Type B pancreatic cell (in vitro differentiated cells): ENCODE results near the gene ANK2. TPM values are rescaled to one million over a fixed set of nuclear protein-coding genes. Genes with fewer than 3 reads are reported as not detected.

Source experiments
- DNase-seq: peaks from one replicate; pipeline ENCODE4 v3.0.0; 2021; ENCODE audit warnings: mixed read lengths; ENCODE audit not compliant: unreplicated experiment; ENCODE audit errors: extremely low spot score
- H3K27ac Mint-ChIP-seq: 2 replicates; pipeline ENCODE4 v1.8.0; 2021; ENCODE audit warnings: mild to moderate bottlenecking, mixed read lengths
- H3K27me3 Mint-ChIP-seq: 2 replicates; pipeline ENCODE4 v1.8.0; 2021; ENCODE audit warnings: mixed read lengths
- H3K36me3 Mint-ChIP-seq: 2 replicates; pipeline ENCODE4 v1.8.0; 2021; ENCODE audit warnings: mixed read lengths
- H3K4me1 Mint-ChIP-seq: one replicate; pipeline ENCODE4 v1.8.0; 2021; ENCODE audit warnings: mixed read lengths; ENCODE audit not compliant: unreplicated experiment
- H3K4me3 Mint-ChIP-seq: 2 replicates; pipeline ENCODE4 v1.8.0; 2021; ENCODE audit warnings: mild to moderate bottlenecking, mixed read lengths
- H3K9me3 Mint-ChIP-seq: 2 replicates; pipeline ENCODE4 v1.8.0; 2021; ENCODE audit warnings: mixed read lengths
- total RNA-seq: library from RNA; stranded (reverse); gene quantifications from 2 replicates; pipeline ENCODE4 v1.2.1, GENCODE V29; 2021; ENCODE audit warnings: low replicate concordance
- TF ChIP-seq, protein P1 (sequence below): fragments of 200-600 bp; sonication (generic); conservative IDR thresholded peaks from 2 replicates; pipeline ENCODE4 v1.5.0; 2021; ENCODE audit warnings: antibody characterized with exemption, mild to moderate bottlenecking

The ANK2 gene
- total RNA-seq, 1 donor from 2014 or later, result 27.7 TPM

DNA sequence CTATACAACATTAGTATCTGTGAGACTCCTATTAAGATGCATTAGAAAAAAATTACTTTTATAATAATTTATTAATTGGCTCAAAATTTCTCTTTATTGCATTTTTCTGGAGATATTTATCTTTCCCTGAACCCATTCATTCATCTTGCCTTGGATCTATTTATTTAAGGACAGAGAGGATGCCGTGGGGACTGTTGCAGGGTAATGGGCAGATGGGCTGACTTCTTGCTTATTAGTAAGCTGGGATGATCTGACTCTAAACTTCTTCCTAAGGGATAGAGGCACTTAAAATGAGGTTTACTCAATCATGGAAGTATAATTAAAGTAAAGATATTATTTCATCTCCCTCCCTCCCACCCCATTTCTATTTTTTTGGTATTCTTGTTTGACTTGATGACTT lies 18.2 kb upstream of the ANK2 start:
- Mint-ChIP-seq H3K4me1 (no peaks in the 10 kb centered on the region), H3K9me3 (no peaks in the 10 kb centered on the region), H3K36me3 (no peaks in the 10 kb centered on the region), H3K27ac (no peak overlapping the region), H3K4me3 (no peak overlapping the region), H3K27me3 (no peaks in the 10 kb centered on the region)
- no peak for DNase-seq
- TF ChIP-seq, protein P1, sequence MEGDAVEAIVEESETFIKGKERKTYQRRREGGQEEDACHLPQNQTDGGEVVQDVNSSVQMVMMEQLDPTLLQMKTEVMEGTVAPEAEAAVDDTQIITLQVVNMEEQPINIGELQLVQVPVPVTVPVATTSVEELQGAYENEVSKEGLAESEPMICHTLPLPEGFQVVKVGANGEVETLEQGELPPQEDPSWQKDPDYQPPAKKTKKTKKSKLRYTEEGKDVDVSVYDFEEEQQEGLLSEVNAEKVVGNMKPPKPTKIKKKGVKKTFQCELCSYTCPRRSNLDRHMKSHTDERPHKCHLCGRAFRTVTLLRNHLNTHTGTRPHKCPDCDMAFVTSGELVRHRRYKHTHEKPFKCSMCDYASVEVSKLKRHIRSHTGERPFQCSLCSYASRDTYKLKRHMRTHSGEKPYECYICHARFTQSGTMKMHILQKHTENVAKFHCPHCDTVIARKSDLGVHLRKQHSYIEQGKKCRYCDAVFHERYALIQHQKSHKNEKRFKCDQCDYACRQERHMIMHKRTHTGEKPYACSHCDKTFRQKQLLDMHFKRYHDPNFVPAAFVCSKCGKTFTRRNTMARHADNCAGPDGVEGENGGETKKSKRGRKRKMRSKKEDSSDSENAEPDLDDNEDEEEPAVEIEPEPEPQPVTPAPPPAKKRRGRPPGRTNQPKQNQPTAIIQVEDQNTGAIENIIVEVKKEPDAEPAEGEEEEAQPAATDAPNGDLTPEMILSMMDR, result no peak

DNA sequence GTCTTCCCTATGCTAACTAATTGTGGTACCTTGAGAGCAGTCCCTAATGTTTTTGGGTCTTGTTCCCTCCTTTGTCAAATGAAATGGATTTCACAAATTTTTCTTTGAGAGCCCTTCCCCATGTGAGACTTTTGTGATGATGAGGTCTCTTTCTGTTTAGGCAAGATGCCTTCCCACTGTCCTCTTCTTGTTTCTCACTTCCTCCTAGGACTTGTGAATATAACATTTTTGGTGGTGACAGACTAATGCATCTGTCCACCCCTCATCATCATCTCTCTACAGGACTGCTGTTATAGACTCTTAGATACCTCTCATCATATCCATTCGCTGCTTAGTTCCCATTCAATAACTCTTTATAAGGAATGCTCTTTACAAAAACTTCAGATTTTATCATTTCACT lies 8.7 kb upstream of the ANK2 start:
- no peaks in the 10 kb centered on the region for H3K4me1 Mint-ChIP-seq

DNA sequence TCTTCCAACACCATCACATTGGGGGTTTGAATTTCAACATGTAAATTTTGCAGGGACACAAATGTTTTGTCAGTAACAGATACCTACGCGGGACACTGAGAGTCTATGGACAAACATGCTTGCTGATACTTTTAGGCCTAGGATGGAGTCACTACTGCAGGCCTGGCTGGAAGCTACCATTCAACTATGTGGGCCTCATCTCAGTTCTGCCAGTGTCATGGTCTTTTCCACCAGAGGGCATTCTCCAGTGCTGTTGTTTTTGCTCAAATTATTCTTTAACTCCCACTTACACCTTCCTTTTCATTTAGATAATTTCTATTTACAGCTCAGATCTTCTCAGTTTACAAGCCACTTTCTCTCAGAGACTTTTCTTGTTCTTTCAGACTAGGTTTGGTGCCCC lies 7.0 kb upstream of the ANK2 start:
- no peak overlapping the region for H3K4me3 Mint-ChIP-seq
- H3K36me3 Mint-ChIP-seq, result no peaks in the 10 kb centered on the region
- TF ChIP-seq, protein P1, result no peak
- DNase-seq, result no peak
- H3K27me3 Mint-ChIP-seq, result peaks cover 5% of the 10 kb centered on the region
- H3K9me3 Mint-ChIP-seq, result peaks cover 8% of the 10 kb centered on the region
- no peak overlapping the region for H3K27ac Mint-ChIP-seq
- no peaks in the 10 kb centered on the region for H3K4me1 Mint-ChIP-seq

More for the DNA sequence above, 8.7 kb upstream of the ANK2 start:
- no peaks in the 10 kb centered on the region for H3K27me3 Mint-ChIP-seq
- no peaks in the 10 kb centered on the region for H3K36me3 Mint-ChIP-seq
- no peak for DNase-seq
- no peak overlapping the region for H3K4me3 Mint-ChIP-seq
- H3K27ac Mint-ChIP-seq, result no peak overlapping the region
- peaks cover 8% of the 10 kb centered on the region for H3K9me3 Mint-ChIP-seq
- TF ChIP-seq, protein P1, result no peak

DNA sequence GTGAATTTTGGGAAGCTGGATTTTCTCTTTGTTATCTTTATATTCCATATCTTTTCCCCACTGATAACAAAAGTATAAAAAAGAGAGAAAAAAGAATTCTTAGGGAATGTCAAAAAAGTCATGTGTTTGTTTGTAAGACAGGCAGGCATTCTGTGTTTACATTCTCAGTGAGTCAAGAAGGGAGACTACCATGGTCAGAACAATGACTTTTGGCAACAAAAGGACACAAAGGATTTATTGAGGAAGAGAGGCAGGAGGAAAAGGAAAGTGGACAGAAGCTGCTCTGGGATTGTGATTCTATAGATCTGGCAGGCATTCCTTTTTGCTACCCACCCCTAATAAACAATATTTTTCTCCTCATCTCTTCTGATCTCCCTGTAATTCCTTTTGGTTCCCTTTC lies 5.9 kb upstream of the ANK2 start:
- Mint-ChIP-seq H3K9me3 (peaks cover 8% of the 10 kb centered on the region), H3K36me3 (no peaks in the 10 kb centered on the region), H3K27ac (no peak overlapping the region), H3K27me3 (peaks cover 5% of the 10 kb centered on the region), H3K4me3 (no peak overlapping the region), H3K4me1 (no peaks in the 10 kb centered on the region)
- DNase-seq, result no peak
- TF ChIP-seq, protein P1, result no peak

DNA sequence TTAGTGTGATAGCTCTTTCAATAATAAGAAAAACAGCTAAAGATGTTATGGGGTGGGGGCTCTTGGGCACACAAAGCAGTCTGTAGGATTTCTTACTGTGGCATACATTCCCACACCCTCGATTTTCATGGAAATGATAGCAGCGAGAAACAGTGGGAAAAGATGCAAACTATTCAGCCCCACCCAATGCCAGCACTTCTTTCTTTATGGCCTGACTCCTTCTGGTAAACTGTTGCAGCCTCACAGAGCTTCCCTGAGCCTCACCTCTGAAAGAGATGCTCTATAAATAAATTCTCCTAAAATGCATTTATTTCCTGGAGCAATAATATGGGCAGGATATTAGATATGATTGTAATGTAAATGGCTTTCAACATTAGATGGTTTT lies 910 bp downstream of the ANK2 start:
- peaks cover 5% of the 10 kb centered on the region for H3K27me3 Mint-ChIP-seq
- H3K27ac Mint-ChIP-seq, result no peak overlapping the region
- no peaks in the 10 kb centered on the region for H3K9me3 Mint-ChIP-seq
- no peak overlapping the region for H3K4me3 Mint-ChIP-seq
- TF ChIP-seq, protein P1, result no peak
- no peak for DNase-seq
- H3K4me1 Mint-ChIP-seq, result no peaks in the 10 kb centered on the region
- H3K36me3 Mint-ChIP-seq, result no peaks in the 10 kb centered on the region

DNA sequence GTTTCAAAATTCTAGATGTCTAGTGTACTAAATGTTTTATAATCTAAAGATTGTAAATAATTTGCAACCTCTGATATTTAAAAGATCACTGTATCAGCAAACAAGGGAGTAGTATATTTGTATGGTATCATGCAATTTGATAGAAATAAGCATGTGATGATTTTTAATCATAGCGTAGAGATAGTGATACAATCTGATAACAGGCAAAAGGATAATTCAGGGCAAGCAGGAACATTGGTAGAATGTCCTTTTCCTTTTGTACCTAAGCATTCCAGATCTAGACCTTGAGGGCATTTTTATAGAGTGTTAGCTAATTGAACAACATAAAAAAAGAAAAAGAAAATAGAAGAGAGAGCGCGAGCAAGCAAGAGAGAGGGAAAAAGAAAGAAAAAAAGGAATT lies 1.4 kb downstream of the ANK2 start:
- no peak for DNase-seq
- TF ChIP-seq, protein P1, result no peak
- H3K27ac Mint-ChIP-seq, result no peak overlapping the region
- H3K36me3 Mint-ChIP-seq, result no peaks in the 10 kb centered on the region
- peaks cover 5% of the 10 kb centered on the region for H3K27me3 Mint-ChIP-seq
- H3K4me1 Mint-ChIP-seq, result no peaks in the 10 kb centered on the region
- H3K9me3 Mint-ChIP-seq, result no peaks in the 10 kb centered on the region
- H3K4me3 Mint-ChIP-seq, result no peak overlapping the region
